ENCODE data around the gene PPM1D. TPM values are rescaled to one million over a fixed set of nuclear protein-coding genes. Genes with fewer than 3 reads are reported as not detected.

Gene PPM1D
- total RNA-seq, 2 experiments from 2014 or later, result 9.1 to 16.5 TPM

DNA sequence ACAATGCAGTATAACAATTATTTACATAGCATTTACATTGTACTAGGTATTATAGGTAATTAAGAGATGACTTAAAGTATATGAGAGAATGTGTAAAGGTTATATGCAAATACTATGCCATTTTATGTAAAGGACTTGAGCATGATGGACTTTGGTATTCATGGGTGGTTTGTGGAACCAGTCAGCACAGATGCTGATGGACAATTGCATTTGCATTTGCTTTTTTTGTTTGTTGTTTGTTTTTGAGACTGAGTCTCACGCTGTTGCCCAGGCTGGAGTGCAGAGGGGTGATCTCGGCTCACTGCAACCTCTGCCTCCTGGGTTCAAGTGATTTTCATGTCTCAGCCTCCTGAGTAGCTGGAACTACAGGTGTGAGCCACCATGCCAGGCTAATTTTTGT is 113.6 kb downstream of the PPM1D start:
- no peak overlapping the region for H3K4me3 ChIP-seq (ENCODE audit: low read depth, low read length, poor library complexity, severe bottlenecking)
- no peaks in the 10 kb centered on the region for H3K9me2 ChIP-seq (ENCODE audit: insufficient read depth, low read length)
- DNase-seq (ENCODE audit: low spot score), result no peak
- CTCF ChIA-PET (ENCODE audit: unreplicated experiment), result no interaction called here
- H3K79me2 ChIP-seq (ENCODE audit: insufficient read depth, low read depth, low read length), result no peaks in the 10 kb centered on the region
- H3K4me2 ChIP-seq (ENCODE audit: low read length), result no peak overlapping the region
- POLR2A ChIA-PET, result no interaction called here
- no peaks in the 10 kb centered on the region for H3K4me1 ChIP-seq (ENCODE audit: insufficient read depth, low read length, poor library complexity, severe bottlenecking)
- no peaks in the 10 kb centered on the region for H3K36me3 ChIP-seq (ENCODE audit: insufficient read depth, low read length)
- TF ChIP-seq, protein P1, sequence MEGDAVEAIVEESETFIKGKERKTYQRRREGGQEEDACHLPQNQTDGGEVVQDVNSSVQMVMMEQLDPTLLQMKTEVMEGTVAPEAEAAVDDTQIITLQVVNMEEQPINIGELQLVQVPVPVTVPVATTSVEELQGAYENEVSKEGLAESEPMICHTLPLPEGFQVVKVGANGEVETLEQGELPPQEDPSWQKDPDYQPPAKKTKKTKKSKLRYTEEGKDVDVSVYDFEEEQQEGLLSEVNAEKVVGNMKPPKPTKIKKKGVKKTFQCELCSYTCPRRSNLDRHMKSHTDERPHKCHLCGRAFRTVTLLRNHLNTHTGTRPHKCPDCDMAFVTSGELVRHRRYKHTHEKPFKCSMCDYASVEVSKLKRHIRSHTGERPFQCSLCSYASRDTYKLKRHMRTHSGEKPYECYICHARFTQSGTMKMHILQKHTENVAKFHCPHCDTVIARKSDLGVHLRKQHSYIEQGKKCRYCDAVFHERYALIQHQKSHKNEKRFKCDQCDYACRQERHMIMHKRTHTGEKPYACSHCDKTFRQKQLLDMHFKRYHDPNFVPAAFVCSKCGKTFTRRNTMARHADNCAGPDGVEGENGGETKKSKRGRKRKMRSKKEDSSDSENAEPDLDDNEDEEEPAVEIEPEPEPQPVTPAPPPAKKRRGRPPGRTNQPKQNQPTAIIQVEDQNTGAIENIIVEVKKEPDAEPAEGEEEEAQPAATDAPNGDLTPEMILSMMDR (conservative IDR thresholded peaks at IDR 0.05; ENCODE audit: low read length), result no peak
- TF ChIP-seq EZH2phosphoT487 (IDR thresholded peaks at IDR 0.05; ENCODE audit: borderline replicate concordance, low read depth, low read length), result no peak
- intact Hi-C loops (cut with micrococcal nuclease; ENCODE audit: unreplicated experiment), result no loop called here
- H3K27ac ChIP-seq (ENCODE audit: low read depth, low read length, poor library complexity, severe bottlenecking), result no peak overlapping the region
- no peak overlapping the region for H2AFZ ChIP-seq (ENCODE audit: low read length)
- no peaks in the 10 kb centered on the region for H3K9me3 ChIP-seq (ENCODE audit: low read length)
- H4K20me1 ChIP-seq (ENCODE audit: insufficient read depth, low read length), result no peaks in the 10 kb centered on the region
- BruUV-seq (replicated peaks), result no TSS peak

Small RNA genes lying within 50 kb of the gene (small RNA-seq; reads per million reads assigned to genes)
- gene AC011921.2 (not detected), gene RN7SL606P (not detected), gene RNU6-623P (not detected)

Other genes starting within 250 kb of the PPM1D start
- gene USP32, start 208.1 kb upstream of the PPM1D start, total RNA-seq (2014; rRNA removed; shearing (Covaris generic)), result 13.7 and 16.9 TPM in 2 replicates
- 28.0 and 28.8 TPM in 2 replicates for gene USP32, start 208.1 kb upstream of the PPM1D start, total RNA-seq (2022)
- not detected in 2 replicates for gene CHCT1, start 177.7 kb upstream of the PPM1D start, total RNA-seq (2014; rRNA removed; shearing (Covaris generic))
- not detected in 2 replicates for gene CHCT1, start 177.7 kb upstream of the PPM1D start, total RNA-seq (2022)
- 8.1 and 11.8 TPM in 2 replicates for gene APPBP2, start 74.0 kb upstream of the PPM1D start, total RNA-seq (2014; rRNA removed; shearing (Covaris generic))
- gene APPBP2, start 74.0 kb upstream of the PPM1D start, total RNA-seq (2022), result 23.2 and 28.1 TPM in 2 replicates
- 12.1 and 13.4 TPM in 2 replicates for gene BCAS3, start 77.7 kb downstream of the PPM1D start, total RNA-seq (2014; rRNA removed; shearing (Covaris generic))
- gene BCAS3, start 77.7 kb downstream of the PPM1D start, total RNA-seq (2022), result 14.5 and 17.1 TPM in 2 replicates